GM12801 (cell line): Measurements from ENCODE around the gene RFX2.

ENCODE experiments used
- TF ChIP-seq, protein P1 (sequence below): IDR thresholded peaks from one replicate; pipeline ENCODE4 v1.5.1; 2011; ENCODE audit warnings: control low read depth; ENCODE audit not compliant: insufficient read length; ENCODE audit errors: extremely low read depth

Gene RFX2

DNA sequence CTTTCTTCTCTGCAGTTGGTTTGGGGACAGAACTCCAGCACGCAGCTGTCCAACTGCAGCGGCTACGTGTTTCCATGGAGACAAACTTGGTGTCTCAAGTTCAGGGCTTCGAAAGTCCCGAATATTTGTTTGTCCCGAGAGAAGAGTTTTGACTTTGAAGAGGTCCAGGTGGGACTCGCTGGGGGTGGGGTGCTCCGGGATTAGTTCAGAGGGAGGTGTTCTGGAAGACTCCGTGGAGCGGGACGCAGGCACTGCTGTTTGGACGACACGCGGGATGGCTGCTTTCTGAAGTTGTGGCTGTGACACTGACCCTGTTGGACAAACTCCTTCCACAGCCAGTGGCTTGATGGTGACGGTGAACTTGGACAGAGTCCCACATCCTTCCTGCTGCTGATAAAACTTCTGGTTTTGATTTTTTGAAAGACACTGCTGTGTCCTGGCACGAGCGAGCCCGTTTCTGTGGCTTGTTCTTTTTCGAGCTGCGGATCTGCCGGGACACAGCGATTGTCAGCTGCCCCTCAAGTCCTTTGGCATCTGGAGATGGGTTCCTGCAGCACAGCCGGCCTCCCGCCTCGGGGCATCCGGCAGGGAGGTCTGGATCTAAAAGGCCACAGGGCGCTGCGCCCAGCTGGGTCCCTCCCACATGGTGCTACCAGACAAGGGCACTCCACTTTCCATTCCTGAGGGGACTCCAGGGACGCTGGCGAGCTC lies 116.5 kb downstream of the RFX2 start:
- TF ChIP-seq, protein P1, sequence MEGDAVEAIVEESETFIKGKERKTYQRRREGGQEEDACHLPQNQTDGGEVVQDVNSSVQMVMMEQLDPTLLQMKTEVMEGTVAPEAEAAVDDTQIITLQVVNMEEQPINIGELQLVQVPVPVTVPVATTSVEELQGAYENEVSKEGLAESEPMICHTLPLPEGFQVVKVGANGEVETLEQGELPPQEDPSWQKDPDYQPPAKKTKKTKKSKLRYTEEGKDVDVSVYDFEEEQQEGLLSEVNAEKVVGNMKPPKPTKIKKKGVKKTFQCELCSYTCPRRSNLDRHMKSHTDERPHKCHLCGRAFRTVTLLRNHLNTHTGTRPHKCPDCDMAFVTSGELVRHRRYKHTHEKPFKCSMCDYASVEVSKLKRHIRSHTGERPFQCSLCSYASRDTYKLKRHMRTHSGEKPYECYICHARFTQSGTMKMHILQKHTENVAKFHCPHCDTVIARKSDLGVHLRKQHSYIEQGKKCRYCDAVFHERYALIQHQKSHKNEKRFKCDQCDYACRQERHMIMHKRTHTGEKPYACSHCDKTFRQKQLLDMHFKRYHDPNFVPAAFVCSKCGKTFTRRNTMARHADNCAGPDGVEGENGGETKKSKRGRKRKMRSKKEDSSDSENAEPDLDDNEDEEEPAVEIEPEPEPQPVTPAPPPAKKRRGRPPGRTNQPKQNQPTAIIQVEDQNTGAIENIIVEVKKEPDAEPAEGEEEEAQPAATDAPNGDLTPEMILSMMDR = no peak

DNA sequence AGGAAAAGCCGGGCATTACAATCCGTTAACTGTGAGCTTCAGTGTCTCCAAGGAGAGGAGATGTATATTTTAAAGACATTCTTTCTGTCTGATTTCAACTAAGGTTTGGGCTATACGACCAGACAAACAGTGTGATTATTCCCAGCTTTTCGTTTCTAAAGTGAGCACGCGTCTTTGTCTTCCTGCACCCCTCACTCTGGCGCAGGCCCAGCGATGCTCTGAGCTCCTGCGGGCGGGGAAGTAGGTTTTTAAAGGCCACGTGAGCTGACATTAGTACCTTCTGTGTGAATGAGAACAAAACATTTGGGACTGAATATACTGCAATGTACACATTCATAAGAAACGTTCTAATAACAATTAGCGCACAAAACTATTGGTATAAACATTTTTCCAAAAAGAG lies 117.1 kb downstream of the RFX2 start:
- TF ChIP-seq, protein P1 = no peak

DNA sequence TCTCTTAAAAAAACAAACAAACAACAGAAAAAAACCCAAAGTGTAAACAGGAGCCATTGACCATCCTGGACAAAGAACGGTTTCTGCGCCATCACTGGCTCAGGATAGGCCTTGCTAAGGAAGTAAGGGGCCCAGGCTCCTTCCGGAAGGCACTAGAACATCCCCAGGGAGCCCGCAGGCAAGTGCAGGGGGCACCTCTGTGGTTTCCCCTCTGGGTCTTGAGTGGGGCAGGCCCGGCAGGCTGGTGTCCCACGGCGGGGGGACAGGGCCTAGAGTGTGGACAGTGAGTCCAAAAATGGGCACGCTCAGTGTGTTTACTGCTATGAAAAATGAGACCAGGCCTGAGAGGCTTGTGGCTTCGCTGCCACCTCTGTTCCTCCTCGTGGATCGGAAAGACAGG lies 117.5 kb downstream of the RFX2 start:
- TF ChIP-seq, protein P1 = no peak

DNA sequence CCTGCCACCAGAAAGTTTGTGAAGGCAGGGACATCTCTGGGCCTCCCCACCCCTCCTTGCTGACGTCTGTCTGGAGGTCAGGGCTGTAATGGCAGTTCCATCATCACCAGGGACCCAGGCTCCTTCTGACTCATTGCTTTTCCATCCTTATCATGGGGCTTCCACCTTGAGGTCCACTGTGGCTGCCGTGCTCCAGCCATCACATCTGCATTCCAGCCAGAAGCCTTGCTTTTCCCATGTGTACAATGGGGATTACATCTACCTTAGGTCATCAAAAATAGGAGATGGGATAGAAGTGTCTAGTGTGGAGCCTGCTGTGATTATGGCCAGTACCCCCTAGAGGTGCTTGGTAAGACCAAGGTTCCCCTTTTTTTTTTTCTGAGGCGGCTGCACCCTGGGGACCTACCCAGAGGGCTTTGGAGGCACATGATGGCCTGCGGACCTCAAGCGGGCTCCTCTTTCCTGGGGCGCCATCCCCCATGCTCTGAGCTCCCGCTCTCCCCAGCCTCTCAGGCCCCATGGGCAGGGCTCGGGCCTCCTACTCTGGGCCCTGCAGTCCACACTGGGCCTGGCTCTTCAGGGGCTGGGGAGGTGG lies 119.0 kb downstream of the RFX2 start:
- TF ChIP-seq, protein P1 = no peak

DNA sequence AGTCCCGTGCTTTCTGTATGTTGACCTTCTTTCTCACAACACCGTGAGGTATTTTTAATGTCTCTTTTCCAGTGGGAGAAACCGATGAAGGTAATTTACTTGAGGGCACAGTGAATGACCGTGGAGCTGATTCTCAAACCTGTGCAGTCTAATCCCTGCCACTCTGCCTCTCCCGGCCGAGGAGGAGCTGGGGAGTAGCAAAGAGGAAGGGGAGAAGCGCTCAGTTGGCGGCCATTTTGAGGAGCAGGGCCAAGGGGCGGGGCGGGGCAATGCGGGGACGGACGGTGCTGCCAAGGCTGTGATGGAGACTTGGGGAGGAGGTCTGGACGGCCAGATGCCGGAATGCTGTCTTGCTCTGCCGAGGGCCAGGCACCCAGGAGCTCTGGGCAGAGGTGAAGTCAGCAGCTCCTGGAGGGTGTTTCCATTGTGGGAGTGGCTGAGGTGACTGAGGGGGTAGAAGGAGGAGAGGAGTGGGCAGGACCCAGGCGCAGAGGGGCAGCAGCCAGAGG lies 120.0 kb downstream of the RFX2 start:
- TF ChIP-seq, protein P1 = no peak

DNA sequence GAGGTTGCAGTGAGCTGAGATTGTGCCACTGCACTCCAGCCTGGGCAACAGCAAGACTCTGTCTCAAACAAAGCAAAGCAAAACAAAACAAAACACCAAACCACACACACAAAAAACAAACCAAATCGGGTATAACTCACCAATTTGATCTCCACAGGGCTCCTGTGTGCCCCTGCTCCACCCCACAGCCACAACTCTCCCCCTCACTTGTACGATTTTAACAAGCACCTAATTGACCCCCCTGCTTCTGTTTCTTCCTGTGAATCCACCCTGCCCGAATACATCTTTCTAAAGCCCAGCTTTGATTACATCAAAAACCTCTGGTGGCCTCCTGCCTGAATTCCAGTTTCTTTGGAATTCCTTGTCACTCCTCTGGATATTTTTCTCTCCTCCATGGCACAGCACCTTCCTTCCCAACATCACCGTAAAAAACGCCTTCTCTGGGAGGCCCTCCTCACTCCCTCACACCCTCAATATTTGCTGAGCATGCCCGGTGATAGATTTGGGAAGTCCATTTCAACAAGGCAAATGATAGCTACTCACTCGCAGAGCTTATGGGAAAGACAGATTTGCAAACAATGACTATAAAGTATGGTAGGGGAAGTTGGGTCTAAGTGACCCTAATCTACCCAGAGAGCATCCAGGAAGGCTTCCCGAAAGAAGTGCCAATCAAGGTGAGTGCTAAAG lies 120.8 kb downstream of the RFX2 start:
- TF ChIP-seq, protein P1 = no peak
